ENCODE data around the gene POGLUT2.

The POGLUT2 gene

DNA sequence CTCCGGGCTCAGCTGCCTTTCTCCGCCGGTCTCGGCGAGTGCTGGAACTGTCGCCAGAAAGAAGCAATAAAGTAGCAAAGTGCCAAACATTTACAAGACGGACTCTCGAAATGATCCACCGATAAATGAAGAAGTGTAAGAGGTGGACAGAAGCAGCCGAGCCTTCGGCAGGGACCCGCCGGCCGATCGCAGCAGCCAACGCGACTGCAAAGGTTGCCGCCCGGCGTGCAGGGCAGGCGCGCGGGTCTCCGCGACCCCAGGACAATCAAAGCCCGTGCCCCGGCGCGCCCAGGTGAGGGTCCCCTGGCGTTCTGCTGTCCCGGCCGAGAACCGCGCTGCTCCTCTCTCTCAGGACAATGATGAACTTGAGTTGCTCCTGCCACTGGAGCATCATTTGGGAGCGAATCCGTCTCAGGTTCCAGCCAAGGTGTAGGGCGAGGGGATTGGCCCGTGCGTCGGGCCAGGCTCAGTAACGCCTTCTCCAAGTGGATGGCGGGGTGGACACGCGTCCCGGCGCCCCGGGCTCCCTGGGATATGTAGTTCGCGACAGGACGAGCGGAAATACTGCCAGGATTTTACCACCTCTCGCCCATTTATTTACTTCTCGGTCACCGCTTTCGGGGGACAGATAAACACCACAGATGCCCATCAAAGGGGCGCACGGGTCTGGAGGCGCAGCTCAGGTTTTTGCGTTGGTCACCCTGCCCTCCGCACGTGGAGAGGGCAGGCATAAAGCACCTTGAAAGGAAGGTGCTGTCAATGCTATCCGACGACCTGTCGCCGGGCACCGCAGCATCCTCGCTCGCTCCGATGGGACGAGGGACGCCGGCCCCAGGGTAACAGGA, at the start of gene POGLUT2, which contains the start of gene BIVM:
TSS of gene POGLUT2 (minus strand) at position 396 of the 845 bp plus-strand sequence. CDS start at position 90, 306 bp downstream.
TSS of gene BIVM (plus strand) at position 539 of the 845 bp plus-strand sequence. CDS start 8,149 bp downstream, outside the sequence.
- peak; percentile 93 for DNase-seq (ENCODE audit: insufficient read length, low spot score)
- FAIRE-seq: no peak

- no peak for DNase-seq (ENCODE audit: insufficient read length, low spot score)
- FAIRE-seq: no peak
Observed at GRCh38 chr13:102847272-102848234, 48.8 kb upstream of the POGLUT2 start.

DNA sequence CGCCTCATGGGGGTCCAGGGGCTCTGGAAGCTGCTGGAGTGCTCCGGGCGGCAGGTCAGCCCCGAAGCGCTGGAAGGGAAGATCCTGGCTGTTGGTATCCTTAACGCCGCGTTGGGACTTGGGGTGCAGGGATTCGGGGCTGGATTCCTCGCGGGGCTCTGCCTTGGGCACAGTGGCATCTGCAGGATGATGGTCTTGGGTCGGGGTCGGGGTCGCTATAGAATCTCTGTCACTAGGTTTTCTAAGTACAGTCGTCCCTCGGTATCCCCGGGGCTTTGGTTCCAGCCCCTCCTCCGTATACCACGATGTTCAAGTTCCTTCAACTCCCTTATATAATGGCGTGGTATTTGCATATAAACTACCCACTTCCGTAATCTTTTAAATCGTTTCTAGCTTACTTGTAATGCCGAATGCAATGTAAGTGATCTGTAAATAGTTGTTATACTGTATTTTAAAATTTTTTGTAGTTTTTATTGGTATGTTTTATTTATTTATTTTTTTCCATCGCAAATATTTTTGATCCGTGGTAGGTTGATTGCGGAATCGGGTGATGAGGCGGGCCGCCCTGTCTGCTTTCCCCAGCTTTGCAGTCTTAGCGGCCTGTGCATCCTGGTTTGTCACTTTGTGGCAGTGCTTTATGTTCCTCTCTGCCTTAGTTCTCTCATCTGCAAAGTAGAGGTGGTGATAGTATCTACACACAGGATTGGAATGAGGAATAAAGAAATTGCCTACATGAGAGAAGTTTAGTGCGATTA, 47.7 kb upstream of the POGLUT2 start:
- DNase-seq (ENCODE audit: insufficient read length, low spot score) (no peak), FAIRE-seq (no peak)

GRCh38 chr13:102845630-102846260, 47.0 kb upstream of the POGLUT2 start, which contains the start of gene ERCC5:
Gene ERCC5, plus strand, starts transcription at chr13:102846032. Its CDS starts 235 bp downstream, at chr13:102846267.
- FAIRE-seq: peak; percentile 51
- DNase-seq (ENCODE audit: insufficient read length, low spot score): peak; percentile 64

DNA sequence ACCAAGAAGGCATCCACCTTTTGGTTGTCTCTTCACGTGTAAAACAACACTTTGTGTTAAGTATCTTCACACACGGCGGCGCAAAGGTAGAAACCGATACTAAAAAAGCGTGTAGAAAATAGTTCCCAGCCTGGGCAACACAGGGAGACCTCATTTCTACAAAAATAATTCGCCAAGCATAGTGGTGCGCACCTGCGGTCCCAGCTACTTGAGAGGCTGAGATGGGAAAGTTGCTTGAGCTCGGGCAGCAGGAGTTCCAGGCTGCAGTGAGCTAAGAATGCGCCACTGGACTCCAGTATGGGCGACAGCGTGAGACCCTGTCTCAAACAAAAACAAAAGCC, 46.5 kb upstream of the POGLUT2 start:
- FAIRE-seq: no peak
- no peak for DNase-seq (ENCODE audit: insufficient read length, low spot score)

- FAIRE-seq: no peak
Observed at GRCh38 chr13:102839462-102839861, 40.7 kb upstream of the POGLUT2 start.

GRCh38 chr13:102838982-102839381, 40.2 kb upstream of the POGLUT2 start:
- DNase-seq (ENCODE audit: insufficient read length, low spot score) (no peak), FAIRE-seq (no peak)

More at GRCh38 chr13:102839462-102839861, 40.7 kb upstream of the POGLUT2 start:
- DNase-seq (ENCODE audit: insufficient read length, low spot score): no peak

DNA sequence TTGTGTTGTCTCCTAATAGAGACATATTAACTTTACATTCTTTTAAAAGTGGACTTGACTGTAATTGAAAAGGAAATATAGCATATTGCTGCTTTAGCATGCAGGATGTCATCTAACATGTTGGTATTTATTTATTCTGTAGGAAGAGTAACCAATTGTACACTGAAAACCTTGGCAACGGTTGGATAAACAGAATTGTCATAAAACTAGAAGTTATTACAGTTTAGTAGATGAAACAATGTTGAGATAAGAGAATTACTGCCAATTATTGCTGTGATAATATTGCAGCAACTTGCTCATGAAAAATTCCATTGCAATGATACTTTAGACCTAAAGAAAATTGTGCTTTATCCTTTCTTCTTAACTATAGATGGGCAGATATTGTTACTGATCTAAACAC, 39.5 kb upstream of the POGLUT2 start:
- DNase-seq (ENCODE audit: insufficient read length, low spot score): no peak
- FAIRE-seq: no peak

DNA sequence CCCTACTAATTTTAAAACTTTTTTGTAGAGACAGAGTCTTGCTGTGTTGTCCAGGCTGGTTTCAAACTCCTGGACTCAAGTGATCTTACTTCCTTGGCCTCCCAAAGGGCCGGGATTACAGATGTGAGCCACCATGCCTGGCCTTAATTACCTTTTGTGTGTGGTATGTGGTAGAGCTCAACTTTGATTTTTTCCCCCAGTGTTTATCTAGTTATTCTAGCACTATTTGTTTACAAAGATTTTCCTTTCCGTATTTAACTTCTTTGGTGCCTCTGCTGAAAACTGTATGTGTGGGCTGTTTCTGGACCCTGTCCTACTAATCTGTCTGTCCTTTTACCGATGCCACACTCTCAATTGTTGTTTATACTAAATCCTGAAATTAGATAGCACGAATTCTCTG, 37.7 kb upstream of the POGLUT2 start:
- FAIRE-seq: no peak
- DNase-seq (ENCODE audit: insufficient read length, low spot score): no peak

GRCh38 chr13:102830646-102831045, 31.9 kb upstream of the POGLUT2 start:
- no peak for DNase-seq (ENCODE audit: insufficient read length, low spot score)
- no peak for FAIRE-seq

DNA sequence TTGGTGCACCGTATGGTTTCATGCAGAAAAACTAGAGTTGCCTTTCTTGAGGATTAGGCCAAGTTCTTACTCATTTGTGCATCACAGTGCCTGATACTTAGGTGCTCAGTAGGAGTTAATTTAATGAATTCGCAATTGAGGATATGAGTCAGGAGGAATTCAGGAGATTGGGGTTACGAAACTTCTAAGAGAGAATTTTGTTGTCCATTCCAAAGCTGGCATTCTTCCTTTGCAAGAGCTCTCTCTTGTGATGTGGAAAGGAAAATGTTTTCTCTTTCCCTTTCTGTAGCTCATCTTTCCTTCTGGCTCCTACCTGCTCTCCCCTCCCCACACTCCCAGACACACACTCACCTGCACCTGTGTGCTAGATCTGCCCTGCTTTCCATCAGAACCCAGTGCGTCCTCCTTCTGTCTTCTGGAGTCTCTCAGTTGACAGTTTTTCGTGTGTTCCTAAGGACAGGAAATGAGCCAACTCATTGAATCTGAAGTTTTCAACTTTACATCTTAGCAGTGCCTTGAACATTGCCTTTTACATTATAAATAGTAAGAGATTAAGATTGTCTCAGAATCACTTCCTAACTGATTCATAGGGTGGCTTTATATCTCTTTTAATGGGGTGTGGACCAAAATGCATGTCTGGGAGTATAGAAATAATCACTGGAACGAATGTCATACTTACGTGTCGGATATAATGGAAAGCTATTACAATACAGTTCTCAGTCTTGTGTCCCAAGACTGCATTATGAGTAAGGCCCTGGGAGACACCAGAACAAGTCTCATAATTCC, 27.3 kb upstream of the POGLUT2 start:
- DNase-seq (ENCODE audit: insufficient read length, low spot score) (peak; percentile 26), FAIRE-seq (no peak)

DNA sequence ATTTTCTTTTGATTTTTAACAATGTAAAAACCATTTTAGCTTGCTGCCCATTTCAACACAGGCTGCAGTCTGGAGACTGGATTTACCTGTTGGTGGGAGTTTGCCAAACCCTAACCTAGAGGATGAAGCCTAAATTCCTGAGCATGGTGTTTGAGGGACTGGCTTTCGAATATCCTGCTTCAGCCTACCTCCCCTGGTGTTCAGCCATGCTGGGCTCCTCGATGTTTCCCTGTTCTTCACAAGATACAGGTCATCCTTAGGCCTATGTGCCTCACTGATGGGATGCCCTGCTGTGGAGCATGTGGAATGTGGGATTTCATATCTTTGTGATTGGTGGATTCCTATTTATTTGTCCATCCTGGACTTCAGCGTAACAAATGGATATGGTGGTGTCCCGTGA, 26.6 kb upstream of the POGLUT2 start:
- FAIRE-seq: no peak
- no peak for DNase-seq (ENCODE audit: insufficient read length, low spot score)

- FAIRE-seq: no peak
Observed at GRCh38 chr13:102817907-102818306, 19.1 kb upstream of the POGLUT2 start.

GRCh38 chr13:102817241-102817640, 18.5 kb upstream of the POGLUT2 start:
- FAIRE-seq (no peak), DNase-seq (ENCODE audit: insufficient read length, low spot score) (no peak)

More at GRCh38 chr13:102817907-102818306, 19.1 kb upstream of the POGLUT2 start:
- no peak for DNase-seq (ENCODE audit: insufficient read length, low spot score)

DNA sequence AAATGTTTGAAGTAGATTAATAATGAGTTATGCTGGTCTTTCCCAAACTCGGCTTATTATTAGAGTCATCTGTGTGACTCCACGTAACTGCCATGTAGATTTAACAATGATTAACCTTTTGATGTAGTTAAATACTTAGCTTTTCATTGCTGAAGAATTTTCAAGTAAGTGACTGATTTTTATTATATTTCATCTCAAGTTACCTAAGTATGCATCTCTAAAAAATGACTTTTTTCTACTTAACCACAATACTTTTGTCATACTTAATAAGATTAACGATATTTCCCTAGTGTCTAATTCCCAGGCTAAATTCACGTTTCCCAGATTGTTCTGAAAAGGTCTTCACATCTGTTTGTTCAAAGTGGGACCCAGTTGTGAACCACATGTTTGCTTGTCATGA, 17.9 kb upstream of the POGLUT2 start:
- no peak for DNase-seq (ENCODE audit: insufficient read length, low spot score)
- no peak for FAIRE-seq

DNA sequence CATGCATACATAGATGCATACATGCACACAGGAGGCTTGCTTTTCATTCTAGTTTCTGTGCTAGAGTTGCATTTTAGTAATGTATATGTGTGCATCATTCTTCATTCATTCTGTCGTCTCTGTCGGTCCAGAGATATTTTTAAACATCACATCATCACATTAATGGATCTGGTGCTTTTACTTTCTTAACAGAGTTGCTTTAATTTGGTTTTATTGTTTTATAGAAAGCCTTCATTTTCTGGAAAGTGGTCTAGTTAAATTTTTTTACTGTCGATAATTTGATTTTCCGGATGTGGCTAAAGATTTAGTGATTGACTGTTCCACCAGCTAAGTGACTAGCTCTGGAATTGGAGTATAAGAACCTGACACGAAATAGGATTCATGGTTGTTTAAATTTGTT, 17.0 kb upstream of the POGLUT2 start:
- FAIRE-seq: no peak
- DNase-seq (ENCODE audit: insufficient read length, low spot score): no peak

DNA sequence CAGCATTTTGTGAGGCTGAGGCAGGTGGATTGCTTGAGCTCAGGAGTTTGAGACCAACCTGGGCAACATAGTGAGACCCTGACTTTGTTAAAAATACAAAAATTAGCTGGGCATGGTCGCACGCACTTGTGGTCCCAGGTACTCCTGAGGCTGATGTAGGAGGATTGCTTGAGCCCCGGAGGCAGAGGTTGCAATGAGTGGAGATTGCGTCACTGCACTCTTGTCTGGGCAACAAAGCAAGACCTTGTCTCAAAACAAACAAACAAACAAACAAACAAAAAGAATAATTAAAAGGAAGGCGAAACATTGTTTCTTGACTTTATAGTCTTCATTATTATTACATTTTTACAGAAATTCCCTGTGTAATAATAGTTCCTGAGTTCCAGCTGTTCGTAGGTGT, 16.0 kb upstream of the POGLUT2 start:
- no peak for FAIRE-seq
- no peak for DNase-seq (ENCODE audit: insufficient read length, low spot score)

DNA sequence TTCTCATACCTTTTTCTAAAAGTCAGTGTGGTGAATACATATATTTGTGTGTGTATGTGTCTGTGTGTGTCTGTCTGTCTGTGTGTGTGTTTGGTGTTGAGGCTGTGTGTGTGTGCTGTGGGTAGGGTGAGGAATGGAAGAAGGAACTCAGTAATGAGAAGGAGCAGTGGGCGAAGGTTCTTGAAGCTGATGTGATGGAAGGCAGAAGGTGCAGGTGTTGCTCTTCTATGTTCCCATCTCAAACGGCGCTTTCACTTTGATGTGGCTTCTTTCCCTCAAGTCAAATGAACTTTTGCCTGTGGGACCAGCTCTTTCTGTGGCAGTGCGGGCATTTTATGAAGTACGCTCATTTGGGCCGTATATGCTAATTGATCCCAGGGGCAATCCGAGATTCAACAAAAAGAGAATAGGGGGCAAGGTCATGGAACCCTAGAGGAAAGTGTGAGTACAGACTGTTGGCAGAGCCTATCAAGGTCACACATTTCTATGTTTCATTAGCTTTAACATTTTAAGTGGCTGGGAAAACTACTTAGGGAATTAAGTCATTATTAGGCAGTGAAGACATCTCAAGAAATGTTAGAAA, 15.3 kb upstream of the POGLUT2 start:
- FAIRE-seq: no peak
- no peak for DNase-seq (ENCODE audit: insufficient read length, low spot score)

Data from HTR-8/SVneo (cell line).